MM.1S (cell line): ENCODE results near the gene ACO2.

Experiments used
- CTCF ChIP-seq: fragments of 300-600 bp; sonication (generic); IDR thresholded peaks from 2 replicates; pipeline ENCODE4 v1.5.1; 2016; ENCODE audit warnings: antibody characterized with exemption, low read length, mixed read lengths
- EZH2 ChIP-seq: fragments of 300-600 bp; sonication (generic); optimal IDR thresholded peaks from 2 replicates; pipeline ENCODE3; 2017; ENCODE audit warnings: low read depth, mild to moderate bottlenecking, antibody characterized with exemption, low read length, mixed read lengths

GRCh38 chr22:41540365-41540764 lies 71.4 kb downstream of the ACO2 start:
- TF ChIP-seq CTCF (no peak), EZH2 (no peak)
